HEK293 (cell line): ENCODE data around the gene HP.

Source experiments
- CTCF ChIA-PET: fragments of 350-600 bp; formaldehyde crosslinking; extraction: SDS; loops from one replicate; lab custom pipeline; 2021; ENCODE audit warnings: antibody characterized with exemption; lab: Yijun Ruan, JAX
- POLR2A ChIA-PET: fragments of 300-600 bp; formaldehyde crosslinking; extraction: SDS; loops from one replicate; lab custom pipeline; 2020; ENCODE audit warnings: antibody characterized with exemption, inconsistent platforms; lab: Yijun Ruan, JAX
- H3K27ac ChIP-seq: fragments of 200-500 bp; sonication (Bioruptor generic); 2 replicates; pipeline ENCODE4 v1.5.1; 2014; ENCODE audit warnings: low read depth, low read length, control low read depth, inconsistent platforms; ENCODE audit errors: extremely low read depth
- H3K36me3 ChIP-seq, 2 experiments: fragments of 200-500 bp in 1 of 2; sonication (Bioruptor generic) in 1 of 2; 1 replicate in 1 of 2; 2 replicates in 1 of 2; pipeline ENCODE4 v1.5.1; 2014 to 2017; ENCODE audit warnings: inconsistent platforms in 2 of 2, low read length in 2 of 2; ENCODE audit not compliant: control insufficient read depth in 2 of 2, insufficient read depth in 1 of 2
- H3K4me1 ChIP-seq: fragments of 200-500 bp; sonication (Bioruptor generic); 2 replicates; pipeline ENCODE4 v1.5.1; 2014; ENCODE audit warnings: mild to moderate bottlenecking, low read length, inconsistent platforms; ENCODE audit not compliant: control insufficient read depth, insufficient read depth
- H3K4me3 ChIP-seq: 2 replicates; pipeline ENCODE4 v1.5.1; 2011; ENCODE audit warnings: low read depth, mild to moderate bottlenecking, control low read depth, low read length, moderate library complexity
- H3K9me3 ChIP-seq: fragments of 200-500 bp; sonication (Bioruptor generic); 2 replicates; pipeline ENCODE4 v1.5.1; 2014; ENCODE audit warnings: low read depth, low read length, inconsistent platforms; ENCODE audit not compliant: control insufficient read depth, insufficient read depth
- GLIS1 ChIP-seq: fragments of 450-650 bp; formaldehyde crosslinking; IDR thresholded peaks from 2 replicates; pipeline ENCODE4 v1.5.1; 2016; ENCODE audit warnings: missing biosample characterization, missing genetic modification characterization
- MZF1 ChIP-seq: fragments of 450-650 bp; formaldehyde crosslinking; IDR thresholded peaks from 2 replicates; pipeline ENCODE4 v1.5.1; 2017; ENCODE audit warnings: missing biosample characterization, missing genetic modification characterization, borderline replicate concordance
- PRDM2 ChIP-seq: fragments of 450-650 bp; formaldehyde crosslinking; IDR thresholded peaks from 2 replicates; pipeline ENCODE4 v1.5.1; 2016; ENCODE audit warnings: missing biosample characterization, missing genetic modification characterization, borderline replicate concordance
- SCRT1 ChIP-seq: fragments of 450-650 bp; formaldehyde crosslinking; IDR thresholded peaks from 2 replicates; pipeline ENCODE4 v1.5.1; 2016; ENCODE audit warnings: missing biosample characterization, missing genetic modification characterization, borderline replicate concordance
- SP7 ChIP-seq: fragments of 450-650 bp; formaldehyde crosslinking; IDR thresholded peaks from 2 replicates; pipeline ENCODE4 v1.5.1; 2016; ENCODE audit warnings: missing biosample characterization, missing genetic modification characterization
- TCF7L2 ChIP-seq: IDR thresholded peaks from 2 replicates; pipeline ENCODE4 v1.6.1; 2011; ENCODE audit warnings: low read depth, mild to moderate bottlenecking, inconsistent platforms, low read length, moderate library complexity, borderline replicate concordance
- ZBTB17 ChIP-seq: fragments of 450-650 bp; formaldehyde crosslinking; IDR thresholded peaks from 2 replicates; pipeline ENCODE4 v1.5.1; 2016; ENCODE audit warnings: missing biosample characterization, missing genetic modification characterization
- ZNF133 ChIP-seq: fragments of 450-650 bp; formaldehyde crosslinking; IDR thresholded peaks from 2 replicates; pipeline ENCODE4 v1.5.1; 2016; ENCODE audit warnings: missing biosample characterization, missing genetic modification characterization
- ZNF184 ChIP-seq: fragments of 450-650 bp; IDR thresholded peaks from 2 replicates; pipeline ENCODE4 v1.5.1; 2018; ENCODE audit warnings: missing biosample characterization, mild to moderate bottlenecking, missing genetic modification characterization
- ZNF202 ChIP-seq: fragments of 450-650 bp; formaldehyde crosslinking; IDR thresholded peaks from 2 replicates; pipeline ENCODE4 v1.5.1; 2016; ENCODE audit warnings: missing biosample characterization, missing genetic modification characterization, borderline replicate concordance
- ZNF214 ChIP-seq: fragments of 450-650 bp; formaldehyde crosslinking; IDR thresholded peaks from 2 replicates; pipeline ENCODE4 v1.5.1; 2017; ENCODE audit warnings: missing biosample characterization, mild to moderate bottlenecking, missing genetic modification characterization, borderline replicate concordance
- ZNF223 ChIP-seq: fragments of 450-650 bp; formaldehyde crosslinking; IDR thresholded peaks from 2 replicates; pipeline ENCODE4 v1.5.1; 2016; ENCODE audit warnings: missing biosample characterization, missing genetic modification characterization
- ZNF26 ChIP-seq: fragments of 450-650 bp; formaldehyde crosslinking; IDR thresholded peaks from 2 replicates; pipeline ENCODE4 v1.5.1; 2016; ENCODE audit warnings: missing biosample characterization, missing genetic modification characterization
- ZNF280C ChIP-seq: fragments of 450-650 bp; formaldehyde crosslinking; IDR thresholded peaks from 2 replicates; pipeline ENCODE4 v1.5.1; 2016; ENCODE audit warnings: missing biosample characterization, missing genetic modification characterization
- ZNF341 ChIP-seq: fragments of 450-650 bp; formaldehyde crosslinking; IDR thresholded peaks from 2 replicates; pipeline ENCODE4; 2016; ENCODE audit warnings: low read depth, missing biosample characterization, missing genetic modification characterization
- ZNF501 ChIP-seq: fragments of 450-650 bp; formaldehyde crosslinking; IDR thresholded peaks from 2 replicates; pipeline ENCODE4 v1.5.1; 2016; ENCODE audit warnings: missing biosample characterization, missing genetic modification characterization
- ZSCAN4 ChIP-seq: fragments of 450-650 bp; formaldehyde crosslinking; IDR thresholded peaks from 2 replicates; pipeline ENCODE4 v1.5.1; 2017; ENCODE audit warnings: missing biosample characterization, missing genetic modification characterization

Gene HP

GRCh38 chr16:72107371-72107770 lies 53.1 kb downstream of the HP start (continued):
- TF ChIP-seq PRDM2 (tag by site-specific recombination) = no peak
- TF ChIP-seq TCF7L2 = no peak
- no peak for TF ChIP-seq GLIS1 (tag by site-specific recombination)
- no peak for TF ChIP-seq ZNF280C (tag by site-specific recombination)

- POLR2A ChIA-PET = no interaction called here
- peaks cover 4 to 100% of the 10 kb centered on the region in 2 experiments; a peak in 2 of 3 replicates for H3K36me3 ChIP-seq
Observed at GRCh38 chr16:72108353-72109102, 54.2 kb downstream of the HP start.

More at GRCh38 chr16:72108353-72109102, 54.2 kb downstream of the HP start:
- TF ChIP-seq ZNF214 (no peak), ZNF501 (tag by site-specific recombination) (no peak), SP7 (tag by site-specific recombination) (no peak), ZNF202 (tag by site-specific recombination) (no peak), ZNF341 (no peak), ZNF133 (tag by site-specific recombination) (no peak), ZBTB17 (tag by site-specific recombination) (no peak), ZNF26 (tag by site-specific recombination) (no peak), ZNF184 (no peak), SCRT1 (tag by site-specific recombination) (no peak), MZF1 (no peak), ZSCAN4 (no peak), ZNF223 (no peak)
- no peaks in the 10 kb centered on the region for H3K9me3 ChIP-seq
- H3K4me1 ChIP-seq = no peaks in the 10 kb centered on the region
- H3K4me3 ChIP-seq = no peak overlapping the region
- H3K27ac ChIP-seq = no peak overlapping the region
- CTCF ChIA-PET = interaction anchor here (0.6 kb wide), 2 partner anchors 8 to 144 kb away, joined by 3 read pairs; no protein-coding TSS in a partner anchor
